ENCODE results near the gene POLR3H. TPM values are rescaled to one million over a fixed set of nuclear protein-coding genes. Genes with fewer than 3 reads are reported as not detected.

Gene POLR3H
- total and polyA plus RNA-seq, 2 donors (not counting 1 experiment from before 2014, with no cell fraction given): 12.4 to 32.1 TPM

DNA sequence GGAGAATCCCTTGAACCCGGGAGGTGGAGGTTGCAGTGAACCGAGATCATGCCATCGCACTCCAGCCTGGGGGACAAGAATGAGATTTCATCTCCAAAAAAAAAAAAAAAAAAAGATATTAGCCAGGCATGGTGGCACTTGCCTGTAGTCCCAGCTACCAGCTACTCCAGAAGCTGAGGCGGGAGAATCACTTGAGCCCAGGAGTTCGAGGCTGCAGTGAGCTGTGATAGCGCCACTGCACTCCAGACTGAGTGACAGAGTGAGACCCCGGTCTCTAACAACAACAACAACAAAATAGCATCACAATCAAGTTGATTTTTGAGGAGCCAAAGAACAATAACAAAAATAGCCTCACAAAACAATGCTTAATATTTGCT lies 43.1 kb upstream of the POLR3H start:
- no peak overlapping the region for H2AFZ ChIP-seq (ENCODE audit: insufficient read depth, low read depth, low read length, poor library complexity, severe bottlenecking)
- peaks cover 6 to 18% of the 10 kb centered on the region in 2 donors for H3K4me1 ChIP-seq (ENCODE audit: control insufficient read depth in 2 of 2, insufficient read depth in 2 of 2, low read length in 2 of 2)
- Mint-ChIP-seq H3K4me1 (peaks cover 13% of the 10 kb centered on the region), H3K4me3 (no peak overlapping the region), H3K27ac (no peak overlapping the region), H3K27me3 (no peaks in the 10 kb centered on the region), H3K9me3 (ENCODE audit: insufficient read depth) (no peaks in the 10 kb centered on the region)
- no peaks in the 10 kb centered on the region for H3K27me3 ChIP-seq (replicated peaks in 1 of 4; ENCODE audit: control extremely low read depth in 1 of 4, control insufficient read depth in 3 of 4, insufficient read depth in 4 of 4, low read length in 3 of 4)
- no peak overlapping the region for H3K9ac ChIP-seq (ENCODE audit: low read length)
- intact Hi-C loops (cut with micrococcal nuclease): no loop called here
- no peaks in the 10 kb centered on the region for H4K20me1 ChIP-seq (ENCODE audit: control insufficient read depth, insufficient read depth, low read length, poor library complexity, severe bottlenecking)
- POLR2A ChIA-PET: no interaction called here
- TF ChIP-seq, protein P1, sequence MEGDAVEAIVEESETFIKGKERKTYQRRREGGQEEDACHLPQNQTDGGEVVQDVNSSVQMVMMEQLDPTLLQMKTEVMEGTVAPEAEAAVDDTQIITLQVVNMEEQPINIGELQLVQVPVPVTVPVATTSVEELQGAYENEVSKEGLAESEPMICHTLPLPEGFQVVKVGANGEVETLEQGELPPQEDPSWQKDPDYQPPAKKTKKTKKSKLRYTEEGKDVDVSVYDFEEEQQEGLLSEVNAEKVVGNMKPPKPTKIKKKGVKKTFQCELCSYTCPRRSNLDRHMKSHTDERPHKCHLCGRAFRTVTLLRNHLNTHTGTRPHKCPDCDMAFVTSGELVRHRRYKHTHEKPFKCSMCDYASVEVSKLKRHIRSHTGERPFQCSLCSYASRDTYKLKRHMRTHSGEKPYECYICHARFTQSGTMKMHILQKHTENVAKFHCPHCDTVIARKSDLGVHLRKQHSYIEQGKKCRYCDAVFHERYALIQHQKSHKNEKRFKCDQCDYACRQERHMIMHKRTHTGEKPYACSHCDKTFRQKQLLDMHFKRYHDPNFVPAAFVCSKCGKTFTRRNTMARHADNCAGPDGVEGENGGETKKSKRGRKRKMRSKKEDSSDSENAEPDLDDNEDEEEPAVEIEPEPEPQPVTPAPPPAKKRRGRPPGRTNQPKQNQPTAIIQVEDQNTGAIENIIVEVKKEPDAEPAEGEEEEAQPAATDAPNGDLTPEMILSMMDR (IDR thresholded peaks at IDR 0.05): no peak
- no peak for TF ChIP-seq EZH2 (IDR thresholded peaks at IDR 0.05; ENCODE audit: borderline replicate concordance, insufficient read depth, low read depth, low read length, poor library complexity, severe bottlenecking)
- peaks cover 3% of the 10 kb centered on the region for H3K79me2 ChIP-seq (ENCODE audit: control insufficient read depth, insufficient read depth, low read length)
- H3K4me3 ChIP-seq (ENCODE audit: control extremely low read depth in 1 of 5, extremely low read depth in 1 of 5, insufficient read depth in 1 of 5, low read depth in 2 of 5, low read length in 4 of 5): no peak overlapping the region
- no peak for DNase-seq
- 98% methylated on average over 7 of the region's 7 CpGs for WGBS (ENCODE audit: insufficient coverage)
- H3K4me2 ChIP-seq (replicated peaks; ENCODE audit: low read depth, low read length, poor library complexity, severe bottlenecking): no peak overlapping the region
- CTCF ChIA-PET: interaction anchor here (0.7 kb wide), 1 partner anchor 189 kb away, joined by 3 read pairs; no protein-coding TSS in a partner anchor
- no peaks in the 10 kb centered on the region for H3K9me3 ChIP-seq (ENCODE audit: control extremely low read depth in 1 of 3, control insufficient read depth in 2 of 3, insufficient read depth in 1 of 3, low read length in 2 of 3)
- no peak overlapping the region for H3K27ac ChIP-seq (ENCODE audit: low read length in 2 of 2)
- no peak for ATAC-seq (ENCODE audit: low read depth)
- peaks cover 0 to 9% of the 10 kb centered on the region in 2 experiments for H3K36me3 ChIP-seq (replicated peaks in 1 of 2; ENCODE audit: control extremely low read depth in 1 of 2, control insufficient read depth in 1 of 2, extremely low read depth in 1 of 2, insufficient read depth in 2 of 2, low read length in 1 of 2)

DNA sequence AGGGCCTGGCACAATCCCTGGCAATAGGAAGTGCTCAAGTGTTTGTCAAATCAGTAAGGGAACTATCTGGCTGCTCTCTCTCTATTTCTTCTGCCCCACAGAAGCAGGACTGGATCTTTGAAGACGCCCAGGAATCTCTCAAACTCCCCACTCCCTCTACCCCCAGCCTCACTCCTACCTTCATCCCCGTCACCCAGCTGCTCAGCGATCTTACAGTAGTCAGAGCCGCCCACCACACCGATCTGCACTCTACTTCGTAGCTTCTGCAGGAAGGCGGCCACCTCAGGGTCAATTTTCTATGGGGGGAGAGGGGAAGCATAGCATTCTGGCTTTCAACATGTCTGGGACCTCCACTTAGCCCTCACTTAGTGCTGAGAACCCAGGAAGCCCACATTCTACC lies 41.6 kb upstream of the POLR3H start:
- DNase-seq: no peak
- no peak overlapping the region for H3K27ac Mint-ChIP-seq

More for the DNA sequence above, 41.6 kb upstream of the POLR3H start:
- Histone ChIP-seq H3K27me3 (replicated peaks in 1 of 4; ENCODE audit: control extremely low read depth in 1 of 4, control insufficient read depth in 3 of 4, insufficient read depth in 4 of 4, low read length in 3 of 4) (no peaks in the 10 kb centered on the region), H3K9me3 (ENCODE audit: control extremely low read depth in 1 of 3, control insufficient read depth in 2 of 3, insufficient read depth in 1 of 3, low read length in 2 of 3) (no peaks in the 10 kb centered on the region), H3K9ac (ENCODE audit: low read length) (no peak overlapping the region), H3K27ac (ENCODE audit: low read length in 2 of 2) (no peak overlapping the region), H2AFZ (ENCODE audit: insufficient read depth, low read depth, low read length, poor library complexity, severe bottlenecking) (no peak overlapping the region), H4K20me1 (ENCODE audit: control insufficient read depth, insufficient read depth, low read length, poor library complexity, severe bottlenecking) (no peaks in the 10 kb centered on the region), H3K4me2 (replicated peaks; ENCODE audit: low read depth, low read length, poor library complexity, severe bottlenecking) (no peak overlapping the region), H3K79me2 (ENCODE audit: control insufficient read depth, insufficient read depth, low read length) (peaks cover 3% of the 10 kb centered on the region), H3K36me3 (replicated peaks in 1 of 2; ENCODE audit: control extremely low read depth in 1 of 2, control insufficient read depth in 1 of 2, extremely low read depth in 1 of 2, insufficient read depth in 2 of 2, low read length in 1 of 2) (peaks cover 0 to 9% of the 10 kb centered on the region in 2 experiments), H3K4me1 (ENCODE audit: control insufficient read depth in 2 of 2, insufficient read depth in 2 of 2, low read length in 2 of 2) (peaks cover 6 to 18% of the 10 kb centered on the region in 2 donors), H3K4me3 (ENCODE audit: control extremely low read depth in 1 of 5, extremely low read depth in 1 of 5, insufficient read depth in 1 of 5, low read depth in 2 of 5, low read length in 4 of 5) (no peak overlapping the region)
- Mint-ChIP-seq H3K4me1 (peaks cover 13% of the 10 kb centered on the region), H3K9me3 (ENCODE audit: insufficient read depth) (no peaks in the 10 kb centered on the region), H3K4me3 (no peak overlapping the region), H3K27me3 (no peaks in the 10 kb centered on the region)
- ATAC-seq (ENCODE audit: low read depth): no peak
- CTCF ChIA-PET: interaction anchor here (0.5 kb wide), 1 partner anchor 38 kb away, joined by 3 read pairs; no protein-coding TSS in a partner anchor
- 91% methylated on average over 2 of the region's 7 CpGs for WGBS (ENCODE audit: insufficient coverage)
- TF ChIP-seq EZH2 (IDR thresholded peaks at IDR 0.05; ENCODE audit: borderline replicate concordance, insufficient read depth, low read depth, low read length, poor library complexity, severe bottlenecking): no peak
- TF ChIP-seq, protein P1 (IDR thresholded peaks at IDR 0.05): no peak
- intact Hi-C loops (cut with micrococcal nuclease): no loop called here
- POLR2A ChIA-PET: no interaction called here

Measured in B cell (primary cell).